AG04449 (cell line): ENCODE results near the gene QRICH1.

Source experiments
- CTCF ChIA-PET: fragments of 350-600 bp; formaldehyde crosslinking; extraction: SDS; loops from one replicate; lab custom pipeline; 2021; ENCODE audit warnings: antibody characterized with exemption; lab: Yijun Ruan, JAX
- POLR2A ChIA-PET: fragments of 400-600, 350-600 bp; formaldehyde crosslinking; extraction: SDS; loops from one replicate; lab custom pipeline; 2020; ENCODE audit warnings: antibody characterized with exemption, inconsistent platforms; lab: Yijun Ruan, JAX
- DNase-seq: peaks from one replicate; pipeline ENCODE4 v3.0.0-alpha.2; 2010; ENCODE audit warnings: low read depth, low spot score
- H3K4me3 ChIP-seq: 2 replicates; pipeline ENCODE4 v1.5.1; 2011; ENCODE audit warnings: low read depth, mild to moderate bottlenecking, control low read depth, low read length
- TF ChIP-seq, protein P1 (sequence below): IDR thresholded peaks from one replicate; pipeline ENCODE4 v1.5.1; 2011; ENCODE audit warnings: mild to moderate bottlenecking, moderate library complexity, low read length, control low read depth, inconsistent platforms; ENCODE audit not compliant: insufficient read depth; ENCODE audit errors: missing control alignments

Gene QRICH1

DNA sequence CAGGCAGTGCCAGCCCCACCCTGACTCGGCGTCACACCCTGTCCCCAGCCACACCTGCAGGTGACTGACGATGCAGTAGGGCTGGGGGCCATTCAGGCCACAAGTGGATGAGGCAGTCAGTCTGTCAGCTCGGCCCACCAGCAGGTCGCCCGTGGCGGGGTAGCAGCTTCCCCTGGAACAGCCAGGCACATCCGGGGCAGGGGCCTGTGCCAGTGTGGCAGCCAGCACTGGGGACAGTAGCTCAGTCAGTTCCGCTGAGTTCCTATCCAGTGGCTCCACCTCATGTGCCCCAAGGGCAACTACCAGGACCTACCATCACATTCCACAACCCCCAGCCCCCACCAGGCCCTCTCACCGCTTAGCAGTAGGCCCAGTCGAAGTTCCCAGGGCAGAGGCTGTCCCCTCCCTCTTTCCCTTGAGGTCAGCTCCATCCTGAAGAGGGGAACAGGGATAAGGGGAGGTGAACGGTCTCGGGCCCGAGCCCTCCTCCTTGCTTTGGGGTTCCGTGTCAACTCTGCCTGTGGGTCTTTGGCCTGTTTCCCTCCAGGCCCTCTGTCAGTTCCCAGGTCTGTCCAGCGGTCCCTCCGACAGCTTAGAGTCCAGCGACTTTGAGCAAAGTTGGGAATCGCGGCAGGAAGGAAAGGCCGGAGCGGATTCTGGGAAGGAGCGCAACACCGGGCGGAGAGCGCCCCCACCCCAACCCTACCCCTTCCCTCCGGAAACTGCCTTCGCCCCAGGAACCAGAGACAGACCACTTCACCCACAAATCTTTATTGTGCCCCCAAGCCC lies 38.8 kb upstream of the QRICH1 start, which contains the start of gene LAMB2:
Gene LAMB2, minus strand, starts transcription at position 614 of the 789 bp plus-strand sequence. Its CDS starts 183 bp downstream, at position 431.
- peak; percentile 56 for DNase-seq
- CTCF ChIA-PET: interaction anchor here (0.8 to 1.7 kb wide), 4 partner anchors 11 to 54 kb away, joined by 3 to 7 read pairs (median 4); partner anchors contain the start of gene KLHDC8B
- H3K4me3 ChIP-seq: peak within 1 kb of the TSS; percentile 95

DNA sequence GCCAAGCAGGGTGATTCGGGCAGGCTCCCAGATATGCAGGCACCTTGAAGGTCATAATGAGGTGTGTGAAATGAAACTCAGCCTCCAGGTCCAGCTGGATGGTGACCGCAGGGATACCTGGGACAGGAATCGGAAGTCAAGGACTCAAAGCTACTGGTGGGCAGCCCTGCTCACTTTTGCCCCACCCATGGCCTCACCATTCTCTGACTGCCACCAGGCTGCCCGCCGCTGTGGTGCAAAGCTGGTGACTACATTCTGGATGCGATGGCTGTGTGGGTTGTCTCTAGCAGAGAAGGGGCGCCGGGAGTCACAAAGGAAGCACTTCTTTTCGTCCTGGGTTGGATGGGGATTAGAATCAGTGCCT lies 38.2 kb upstream of the QRICH1 start:
- ChIA-PET CTCF (interaction anchor here (0.8 to 1.7 kb wide), 5 partner anchors 10 to 54 kb away, joined by 3 to 7 read pairs (median 4); partner anchors contain the start of genes KLHDC8B and USP19), POLR2A (interaction anchor here (1.0 to 2.6 kb wide), 5 partner anchors 8 to 110 kb away, joined by 5 to 31 read pairs (median 7); partner anchors contain the start of genes IMPDH2, NDUFAF3, QRICH1 and USP19)
- no peak for DNase-seq
- TF ChIP-seq, protein P1, sequence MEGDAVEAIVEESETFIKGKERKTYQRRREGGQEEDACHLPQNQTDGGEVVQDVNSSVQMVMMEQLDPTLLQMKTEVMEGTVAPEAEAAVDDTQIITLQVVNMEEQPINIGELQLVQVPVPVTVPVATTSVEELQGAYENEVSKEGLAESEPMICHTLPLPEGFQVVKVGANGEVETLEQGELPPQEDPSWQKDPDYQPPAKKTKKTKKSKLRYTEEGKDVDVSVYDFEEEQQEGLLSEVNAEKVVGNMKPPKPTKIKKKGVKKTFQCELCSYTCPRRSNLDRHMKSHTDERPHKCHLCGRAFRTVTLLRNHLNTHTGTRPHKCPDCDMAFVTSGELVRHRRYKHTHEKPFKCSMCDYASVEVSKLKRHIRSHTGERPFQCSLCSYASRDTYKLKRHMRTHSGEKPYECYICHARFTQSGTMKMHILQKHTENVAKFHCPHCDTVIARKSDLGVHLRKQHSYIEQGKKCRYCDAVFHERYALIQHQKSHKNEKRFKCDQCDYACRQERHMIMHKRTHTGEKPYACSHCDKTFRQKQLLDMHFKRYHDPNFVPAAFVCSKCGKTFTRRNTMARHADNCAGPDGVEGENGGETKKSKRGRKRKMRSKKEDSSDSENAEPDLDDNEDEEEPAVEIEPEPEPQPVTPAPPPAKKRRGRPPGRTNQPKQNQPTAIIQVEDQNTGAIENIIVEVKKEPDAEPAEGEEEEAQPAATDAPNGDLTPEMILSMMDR: no peak
- peak overlapping the region; percentile 95 for H3K4me3 ChIP-seq

More for the DNA sequence above, 38.8 kb upstream of the QRICH1 start, which contains the start of gene LAMB2:
- TF ChIP-seq, protein P1: peak; percentile 28
- POLR2A ChIA-PET: interaction anchor here (0.9 to 2.6 kb wide), 8 partner anchors 8 to 111 kb away, joined by 3 to 31 read pairs (median 6); partner anchors contain the start of genes IMPDH2, KLHDC8B, NDUFAF3 and QRICH1

DNA sequence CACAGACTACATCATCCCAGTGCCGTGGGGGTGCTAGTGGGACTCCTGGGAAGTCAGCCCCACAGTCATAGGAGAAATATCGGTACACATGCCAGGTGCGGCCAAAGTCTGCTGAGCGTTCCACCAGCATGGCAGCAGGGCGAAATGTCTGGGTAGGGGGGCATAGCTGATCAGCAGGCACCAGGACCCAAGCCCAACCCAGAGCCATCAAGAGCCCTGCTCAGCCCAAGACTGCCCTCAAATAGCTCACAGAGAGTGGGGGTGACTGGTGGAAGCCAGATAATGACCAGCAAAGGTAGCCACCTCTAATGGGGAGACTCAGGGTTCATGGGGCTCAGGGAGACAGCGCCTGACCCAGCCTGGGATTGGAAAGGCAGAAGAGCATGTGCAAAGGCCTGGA lies 37.7 kb upstream of the QRICH1 start:
- TF ChIP-seq, protein P1: no peak
- CTCF ChIA-PET: interaction anchor here (1.3 to 1.7 kb wide), 2 partner anchors 11 to 39 kb away, joined by 4 to 5 read pairs; partner anchors contain the start of gene USP19
- peak overlapping the region; percentile 95 for H3K4me3 ChIP-seq
- POLR2A ChIA-PET: interaction anchor here (1.9 to 2.6 kb wide), 2 partner anchors 10 to 110 kb away, joined by 5 to 25 read pairs; partner anchors contain the start of genes NDUFAF3 and USP19
- DNase-seq: no peak

DNA sequence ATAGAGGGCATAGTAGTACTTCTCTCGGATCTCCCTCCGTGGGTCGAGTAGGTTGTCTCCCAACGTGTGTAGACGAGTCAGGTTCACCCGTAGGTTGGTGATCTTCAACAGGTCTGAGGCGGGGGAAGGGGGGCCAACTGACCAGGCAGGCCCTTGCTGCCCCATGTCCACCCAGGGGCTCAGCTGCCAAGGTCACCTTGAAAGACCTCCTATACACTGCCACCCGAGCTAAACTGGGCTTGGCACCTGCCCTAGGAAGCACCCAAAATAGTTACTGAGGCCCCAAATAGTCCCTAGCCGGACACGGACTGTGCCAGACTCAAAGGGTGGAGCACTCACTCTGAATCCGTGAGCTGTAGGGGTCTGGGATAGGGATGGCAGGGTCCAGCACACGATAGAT lies 37.2 kb upstream of the QRICH1 start:
- ChIA-PET CTCF (interaction anchor here (1.3 kb wide), 1 partner anchor 10 kb away, joined by 4 read pairs; the partner anchor contains the start of gene USP19), POLR2A (interaction anchor here (2.1 kb wide), 1 partner anchor 10 kb away, joined by 6 read pairs; the partner anchor contains the start of gene USP19)

DNA sequence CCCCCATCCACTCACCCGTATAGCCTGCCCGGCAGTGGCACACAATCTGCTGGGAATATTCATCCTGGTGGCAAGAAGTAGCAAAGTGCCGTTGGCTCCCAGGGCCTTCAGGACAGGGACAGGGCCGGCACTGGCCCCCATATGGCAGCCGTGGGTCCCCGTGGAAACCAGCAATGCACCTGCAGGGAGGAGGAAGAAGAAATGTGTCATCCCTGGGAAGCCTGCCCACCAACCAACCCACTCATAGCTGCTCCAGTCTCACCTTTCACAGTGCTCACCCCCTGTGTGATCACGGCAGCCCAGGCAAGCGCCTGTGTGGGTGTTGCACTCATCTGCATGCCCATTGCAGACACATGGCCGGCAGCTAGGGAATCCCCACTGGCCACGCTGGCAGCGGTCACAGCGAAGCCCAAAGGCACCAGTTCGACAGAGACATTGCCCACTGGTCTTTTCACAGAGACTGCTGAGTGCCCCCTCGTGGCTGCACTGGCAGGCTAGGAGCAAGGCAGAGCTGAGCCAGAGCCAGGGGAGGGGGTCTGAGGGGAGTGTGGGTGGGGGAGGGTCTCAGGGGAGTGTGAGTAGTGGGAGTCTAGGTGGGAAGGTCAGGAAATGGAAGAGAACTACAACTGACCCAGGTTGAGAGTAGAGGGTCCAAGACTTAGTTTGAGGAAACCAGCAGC lies 31.3 kb upstream of the QRICH1 start:
- ChIA-PET CTCF (no interaction called here), POLR2A (interaction anchor here (1.1 to 1.9 kb wide), 2 partner anchors 7 to 8 kb away, joined by 4 to 7 read pairs; partner anchors contain the start of gene LAMB2)
- TF ChIP-seq, protein P1: no peak
- no peak overlapping the region for H3K4me3 ChIP-seq
- DNase-seq: no peak

More for the DNA sequence above, 37.2 kb upstream of the QRICH1 start:
- no peak for DNase-seq
- TF ChIP-seq, protein P1: no peak
- peak overlapping the region; percentile 95 for H3K4me3 ChIP-seq
